ENCODE data around the gene CEP104.
A peak's percentile ranks its signal among the peaks of the same experiment; 100 is the strongest.

CEP104 gene

DNA sequence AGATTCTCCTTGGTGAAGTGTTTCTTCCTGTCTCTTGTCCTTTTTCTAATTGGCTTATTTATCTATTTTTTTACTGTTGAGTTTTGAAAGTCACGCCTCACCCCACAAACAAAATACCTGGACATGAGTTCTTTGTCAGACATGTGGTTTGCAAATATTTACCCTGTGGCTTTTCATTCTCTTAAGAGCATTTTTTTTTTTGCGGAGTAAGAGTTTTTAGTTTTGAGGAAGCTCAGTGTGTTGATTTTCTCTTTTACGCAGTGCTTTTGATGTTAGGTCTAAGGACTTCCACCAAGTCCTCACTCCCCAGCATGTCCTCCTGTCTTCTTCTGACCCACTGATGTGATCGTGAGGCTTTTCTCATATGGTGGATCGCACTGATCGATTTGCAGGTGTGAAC is 7.9 kb upstream of the CEP104 start:
- no peak overlapping the region for H3K4me3 Mint-ChIP-seq
- no peak for DNase-seq
- H3K36me3 Mint-ChIP-seq (ENCODE audit: low read depth), result peaks cover 58% of the 10 kb centered on the region
- no peaks in the 10 kb centered on the region for H3K9me3 Mint-ChIP-seq
- no peaks in the 10 kb centered on the region for H3K27me3 Mint-ChIP-seq
- H3K27ac Mint-ChIP-seq, result no peak overlapping the region
- peaks cover 5% of the 10 kb centered on the region for H3K4me1 Mint-ChIP-seq (ENCODE audit: low read depth)

DNA sequence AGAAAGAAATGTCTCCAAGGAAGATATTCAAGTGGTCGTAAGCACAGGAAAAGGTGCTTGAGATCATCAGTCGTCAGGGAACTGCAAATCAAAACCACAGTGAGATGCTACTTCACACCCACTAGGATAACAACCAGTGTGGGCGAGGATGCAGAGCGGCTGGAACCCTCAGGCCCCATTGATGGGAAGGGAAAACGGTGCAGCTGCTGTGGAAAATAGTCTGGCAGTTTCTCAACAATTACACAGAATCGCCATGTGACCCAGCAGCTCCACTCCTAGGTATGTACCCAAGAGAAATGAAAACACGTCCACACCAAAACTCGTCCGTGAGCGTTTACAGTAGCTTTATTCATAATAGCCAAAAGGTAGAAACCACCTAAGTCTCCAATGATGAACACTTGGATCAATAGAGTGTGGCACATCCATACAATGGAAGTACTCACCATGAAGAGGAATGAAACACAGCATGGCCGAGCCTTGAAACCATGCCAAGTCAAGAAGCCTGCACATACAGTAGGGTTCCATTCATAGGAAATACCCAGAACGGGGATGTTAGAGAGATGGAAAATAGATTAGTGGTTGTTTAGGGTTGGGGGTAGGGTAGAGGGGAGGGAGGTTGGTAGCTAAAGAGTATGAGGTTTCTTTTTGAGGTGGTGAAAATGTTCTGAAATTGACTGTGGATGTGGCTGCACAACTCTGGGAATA is 6.4 kb upstream of the CEP104 start:
- Mint-ChIP-seq H3K27me3 (no peaks in the 10 kb centered on the region), H3K4me1 (ENCODE audit: low read depth) (peaks cover 16% of the 10 kb centered on the region), H3K4me3 (no peak overlapping the region), H3K9me3 (no peaks in the 10 kb centered on the region), H3K36me3 (ENCODE audit: low read depth) (peaks cover 49% of the 10 kb centered on the region), H3K27ac (peak overlapping the region; percentile 30)
- no peak for DNase-seq

DNA sequence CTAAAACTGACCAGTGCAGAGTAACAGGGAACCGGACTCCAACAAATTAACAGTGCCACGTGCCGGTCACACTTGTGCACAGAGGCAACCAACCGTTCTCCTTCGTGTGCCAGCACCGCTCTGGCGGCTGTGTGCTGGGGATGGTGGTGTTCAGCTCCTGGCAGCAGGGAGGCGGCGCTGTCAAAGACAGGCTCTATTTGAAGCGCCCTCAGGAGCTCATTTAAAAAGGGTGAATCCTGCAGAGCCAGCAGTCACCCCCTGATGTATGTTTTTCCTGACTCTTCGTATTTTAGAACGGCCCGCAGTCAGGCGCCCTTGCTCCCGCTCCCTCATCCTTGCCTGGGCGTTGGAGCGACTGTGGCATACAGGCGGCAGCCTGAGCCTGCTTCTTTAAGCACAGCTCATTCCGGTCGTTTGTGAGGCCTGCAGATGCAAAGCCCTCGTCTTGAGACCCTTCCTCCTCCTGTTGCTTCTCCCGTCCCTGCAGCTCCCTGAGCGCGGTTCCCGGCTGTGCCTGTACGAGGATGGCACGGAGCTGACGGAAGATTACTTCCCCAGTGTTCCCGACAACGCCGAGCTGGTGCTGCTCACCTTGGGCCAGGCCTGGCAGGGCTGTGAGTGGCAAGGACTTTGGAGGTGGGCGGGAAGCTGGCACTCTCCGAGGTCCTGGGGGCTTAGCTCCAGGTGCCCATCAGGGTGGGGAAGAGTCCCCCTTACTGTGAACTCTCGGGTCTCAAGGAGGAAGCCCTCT is 1.4 kb upstream of the CEP104 start:
- no peak for DNase-seq

DNA sequence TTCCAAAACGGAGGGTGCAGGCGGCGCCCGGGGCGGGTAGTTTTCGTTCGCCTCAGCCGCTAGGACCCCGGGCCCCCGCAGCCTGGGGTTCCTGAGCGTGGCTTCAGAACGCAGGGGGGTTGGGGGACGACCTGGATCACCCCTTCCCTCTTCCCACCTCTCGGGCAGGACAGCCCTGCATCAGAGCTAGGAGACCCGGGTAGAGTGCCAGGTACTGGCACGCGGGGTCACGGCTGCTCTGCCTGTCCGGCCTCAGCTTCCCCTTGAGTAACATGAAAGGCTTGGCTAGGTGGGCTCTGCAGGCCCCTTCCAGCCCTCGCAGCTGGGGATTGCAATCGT is 749 bp upstream of the CEP104 start:
- Mint-ChIP-seq H3K27me3 (no peaks in the 10 kb centered on the region), H3K9me3 (no peaks in the 10 kb centered on the region), H3K4me3 (peak overlapping the region; percentile 93), H3K4me1 (ENCODE audit: low read depth) (peaks cover 37% of the 10 kb centered on the region), H3K36me3 (ENCODE audit: low read depth) (peaks cover 23% of the 10 kb centered on the region), H3K27ac (no peak overlapping the region)
- no peak for DNase-seq

More for the DNA sequence above, 1.4 kb upstream of the CEP104 start:
- peaks cover 26% of the 10 kb centered on the region for H3K36me3 Mint-ChIP-seq (ENCODE audit: low read depth)
- H3K27me3 Mint-ChIP-seq, result no peaks in the 10 kb centered on the region
- H3K27ac Mint-ChIP-seq, result peak overlapping the region; percentile 59
- peaks cover 40% of the 10 kb centered on the region for H3K4me1 Mint-ChIP-seq (ENCODE audit: low read depth)
- peak overlapping the region; percentile 93 for H3K4me3 Mint-ChIP-seq
- H3K9me3 Mint-ChIP-seq, result no peaks in the 10 kb centered on the region

DNA sequence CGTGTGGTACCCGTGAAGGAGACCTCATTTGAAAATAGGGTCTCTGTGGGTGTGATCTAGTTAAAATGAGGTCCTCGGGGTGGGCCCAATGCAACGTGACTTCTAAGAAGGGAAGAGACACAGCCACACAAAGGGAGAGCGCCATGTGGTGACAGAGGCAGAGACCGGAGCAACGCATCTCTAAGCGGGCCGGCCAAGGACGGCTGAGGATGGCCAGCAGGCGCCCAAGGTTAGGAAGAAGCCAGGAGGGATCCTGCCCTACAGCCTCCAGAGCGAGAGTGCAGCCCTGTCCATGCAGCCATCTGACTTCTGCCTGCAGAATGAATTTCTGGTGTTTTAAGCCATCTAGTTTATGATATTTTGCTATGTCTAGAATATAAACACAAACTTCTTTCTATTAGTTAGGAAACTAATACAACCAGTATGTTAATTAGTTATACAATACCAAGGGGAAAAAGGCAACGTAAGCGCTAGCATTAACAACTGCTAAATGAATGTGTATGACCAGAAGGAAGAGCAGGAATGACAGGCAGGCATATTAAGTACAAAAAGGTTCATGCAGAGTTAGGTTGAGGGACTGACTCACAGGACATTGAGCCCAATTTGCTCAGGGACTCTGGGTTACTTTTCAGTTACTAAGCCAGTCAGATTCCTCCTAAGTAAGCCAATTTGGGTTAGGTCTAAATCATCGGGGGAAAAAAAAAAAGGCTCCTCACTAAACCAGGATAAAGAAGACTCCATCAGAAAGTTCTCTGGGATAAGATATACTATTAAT is 4.1 kb downstream of the CEP104 start:
- H3K27ac Mint-ChIP-seq, result no peak overlapping the region
- DNase-seq, result no peak
- no peaks in the 10 kb centered on the region for H3K9me3 Mint-ChIP-seq
- H3K4me1 Mint-ChIP-seq (ENCODE audit: low read depth), result peaks cover 22% of the 10 kb centered on the region
- H3K4me3 Mint-ChIP-seq, result no peak overlapping the region
- no peaks in the 10 kb centered on the region for H3K27me3 Mint-ChIP-seq
- H3K36me3 Mint-ChIP-seq (ENCODE audit: low read depth), result peaks cover 46% of the 10 kb centered on the region

DNA sequence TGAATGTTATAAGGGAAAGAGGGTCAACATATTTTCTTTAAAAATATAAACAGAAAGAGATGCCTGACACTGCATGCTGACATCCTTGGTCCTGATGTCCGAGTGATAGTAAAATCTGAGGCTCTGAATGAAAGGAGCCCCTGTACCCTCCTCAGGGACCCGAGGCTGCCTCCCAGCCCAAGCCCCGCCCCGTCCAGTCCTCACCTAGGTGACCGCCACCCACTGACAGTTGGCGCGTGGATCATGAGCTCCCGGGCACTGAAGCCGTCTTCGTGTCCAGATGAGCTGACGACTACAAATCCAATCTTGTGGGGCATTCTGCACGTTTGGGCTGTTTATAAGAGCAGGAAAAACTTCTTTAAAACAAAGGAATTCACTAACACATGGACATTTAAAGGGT is 4.9 kb downstream of the CEP104 start:
- Mint-ChIP-seq H3K27me3 (no peaks in the 10 kb centered on the region), H3K9me3 (no peaks in the 10 kb centered on the region), H3K4me1 (ENCODE audit: low read depth) (peaks cover 20% of the 10 kb centered on the region), H3K27ac (no peak overlapping the region), H3K36me3 (ENCODE audit: low read depth) (peaks cover 51% of the 10 kb centered on the region), H3K4me3 (no peak overlapping the region)
- no peak for DNase-seq

DNA sequence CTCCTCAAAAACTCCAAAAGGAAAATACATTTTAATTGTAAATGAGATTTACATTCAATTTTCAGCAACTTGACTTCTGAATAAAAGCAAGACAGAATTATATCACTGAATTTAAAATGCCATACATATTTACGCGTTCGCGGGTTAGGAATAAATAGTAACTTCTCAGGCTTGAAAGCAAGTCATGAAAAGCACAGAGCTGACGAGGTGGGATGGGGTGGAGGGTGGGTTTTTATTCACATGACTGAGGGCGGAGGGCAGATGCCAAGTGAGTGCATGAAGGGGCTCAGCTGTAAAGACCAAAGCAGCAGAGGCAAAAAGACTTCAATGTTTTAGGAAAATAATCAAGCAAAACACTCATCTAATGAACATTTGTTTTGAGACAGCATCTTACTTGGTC is 5.7 kb downstream of the CEP104 start:
- Mint-ChIP-seq H3K27me3 (no peaks in the 10 kb centered on the region), H3K4me3 (no peak overlapping the region), H3K9me3 (no peaks in the 10 kb centered on the region), H3K36me3 (ENCODE audit: low read depth) (peaks cover 55% of the 10 kb centered on the region), H3K4me1 (ENCODE audit: low read depth) (peaks cover 18% of the 10 kb centered on the region), H3K27ac (no peak overlapping the region)
- DNase-seq, result no peak

DNA sequence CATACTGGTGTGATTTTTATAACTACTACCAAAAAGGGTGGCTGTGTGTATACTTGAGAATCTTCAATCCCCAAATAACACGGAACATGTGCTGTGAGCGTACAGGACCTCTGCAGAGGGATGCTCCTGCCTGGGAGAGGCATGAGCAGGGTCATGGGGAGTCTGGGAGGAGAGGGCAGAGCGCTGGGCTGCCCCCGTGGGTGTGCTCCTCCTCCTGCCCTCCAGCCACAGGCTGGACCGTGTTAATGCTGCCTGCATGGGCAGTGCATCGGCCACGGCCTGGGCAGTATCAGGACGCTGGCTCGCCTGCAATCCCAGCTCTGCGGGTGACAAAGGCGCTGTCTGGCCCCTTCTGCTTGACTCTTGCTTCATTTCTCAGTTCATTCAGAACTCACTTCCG is 6.2 kb downstream of the CEP104 start:
- Mint-ChIP-seq H3K9me3 (no peaks in the 10 kb centered on the region), H3K27me3 (no peaks in the 10 kb centered on the region), H3K27ac (no peak overlapping the region), H3K4me1 (ENCODE audit: low read depth) (peaks cover 14% of the 10 kb centered on the region), H3K4me3 (no peak overlapping the region), H3K36me3 (ENCODE audit: low read depth) (peaks cover 55% of the 10 kb centered on the region)
- DNase-seq, result no peak

DNA sequence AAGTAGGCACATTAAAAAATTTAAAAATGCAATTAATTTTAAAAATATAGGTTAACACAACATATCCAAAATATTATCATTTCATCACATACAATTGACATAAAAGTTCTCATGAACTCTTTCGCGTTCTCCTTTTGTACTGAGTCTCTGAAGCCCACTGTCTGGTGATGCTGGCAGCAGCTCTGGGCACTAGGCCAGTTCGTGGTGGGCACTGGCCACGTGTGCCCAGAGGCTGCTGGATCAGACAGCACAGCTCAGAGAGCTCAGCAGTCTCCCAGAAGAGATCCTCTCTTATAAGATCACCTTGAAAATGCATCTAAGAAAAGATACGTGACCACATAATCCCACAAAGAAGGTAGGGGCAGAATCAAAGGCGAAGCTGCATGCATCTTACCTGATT is 9.9 kb downstream of the CEP104 start:
- Mint-ChIP-seq H3K4me3 (no peak overlapping the region), H3K36me3 (ENCODE audit: low read depth) (peaks cover 78% of the 10 kb centered on the region), H3K27ac (no peak overlapping the region), H3K9me3 (no peaks in the 10 kb centered on the region), H3K27me3 (no peaks in the 10 kb centered on the region), H3K4me1 (ENCODE audit: low read depth) (no peaks in the 10 kb centered on the region)
- no peak for DNase-seq

DNA sequence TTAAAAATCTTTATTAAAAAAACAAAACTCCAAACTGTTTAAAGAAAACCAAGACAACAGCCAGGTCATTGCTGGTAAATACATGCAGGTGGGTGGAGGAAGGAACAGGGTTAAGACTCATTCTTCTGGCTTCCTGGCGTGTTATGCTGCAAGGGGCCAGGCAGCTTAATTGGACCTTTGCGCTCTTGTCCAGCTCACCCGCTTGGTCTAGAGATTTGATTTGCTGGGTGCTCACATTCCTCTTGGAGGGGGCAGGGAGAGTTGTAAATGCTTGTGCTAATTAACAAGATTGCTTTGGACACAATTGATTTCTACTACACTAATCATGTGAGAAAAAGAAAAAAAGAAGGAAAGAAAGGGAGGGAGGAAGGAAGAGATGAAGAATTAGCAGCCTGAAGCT is 10.5 kb downstream of the CEP104 start:
- DNase-seq, result no peak
- H3K36me3 Mint-ChIP-seq (ENCODE audit: low read depth), result peaks cover 78% of the 10 kb centered on the region
- H3K4me1 Mint-ChIP-seq (ENCODE audit: low read depth), result no peaks in the 10 kb centered on the region
- no peak overlapping the region for H3K4me3 Mint-ChIP-seq
- H3K27me3 Mint-ChIP-seq, result no peaks in the 10 kb centered on the region
- H3K9me3 Mint-ChIP-seq, result no peaks in the 10 kb centered on the region
- no peak overlapping the region for H3K27ac Mint-ChIP-seq

DNA sequence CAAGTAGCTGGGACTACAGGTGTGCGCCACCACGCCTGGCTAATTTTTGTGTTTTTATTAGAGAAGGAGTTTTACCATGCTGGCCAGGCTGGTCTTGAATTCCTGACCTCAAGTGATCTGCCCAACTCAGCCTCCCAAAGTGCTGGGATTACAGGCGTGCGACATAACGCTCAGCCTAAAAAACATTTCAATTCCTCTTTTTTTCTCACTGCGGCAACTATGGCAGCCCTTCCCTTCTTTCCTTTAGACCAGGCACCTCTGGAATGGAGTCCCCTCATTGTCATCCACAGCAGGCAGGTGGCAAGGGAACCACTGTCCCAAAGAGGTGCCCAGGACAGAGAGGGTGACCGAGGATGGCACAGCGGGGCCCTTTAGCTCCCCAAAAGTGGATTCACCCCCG is 14.1 kb downstream of the CEP104 start:
- Mint-ChIP-seq H3K4me3 (no peak overlapping the region), H3K9me3 (peaks cover 5% of the 10 kb centered on the region), H3K27ac (no peak overlapping the region), H3K4me1 (ENCODE audit: low read depth) (no peaks in the 10 kb centered on the region), H3K36me3 (ENCODE audit: low read depth) (peaks cover 80% of the 10 kb centered on the region), H3K27me3 (no peaks in the 10 kb centered on the region)
- no peak for DNase-seq

DNA sequence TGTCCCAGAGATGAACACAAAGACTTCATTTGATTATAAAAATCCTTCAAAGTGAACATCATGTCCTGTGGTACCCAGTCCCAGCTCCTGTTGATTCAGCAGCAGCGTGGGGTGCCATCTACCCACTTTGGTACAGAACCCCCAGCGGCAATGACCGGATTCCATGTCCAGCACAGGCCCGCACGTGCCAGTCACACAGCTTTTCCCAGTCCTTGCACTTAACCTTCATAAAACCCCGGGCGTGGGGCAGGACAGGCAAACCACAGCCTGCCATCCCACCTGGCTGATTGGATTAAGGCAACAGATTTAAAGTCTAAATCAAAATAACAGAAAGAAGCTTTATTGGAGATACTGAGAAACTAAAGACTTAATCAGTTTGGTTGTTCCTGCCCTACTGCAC is 15.5 kb downstream of the CEP104 start:
- no peak for DNase-seq
- H3K4me3 Mint-ChIP-seq, result no peak overlapping the region
- H3K36me3 Mint-ChIP-seq (ENCODE audit: low read depth), result peaks cover 81% of the 10 kb centered on the region
- no peaks in the 10 kb centered on the region for H3K27me3 Mint-ChIP-seq
- no peak overlapping the region for H3K27ac Mint-ChIP-seq
- H3K9me3 Mint-ChIP-seq, result peaks cover 10% of the 10 kb centered on the region
- no peaks in the 10 kb centered on the region for H3K4me1 Mint-ChIP-seq (ENCODE audit: low read depth)

DNA sequence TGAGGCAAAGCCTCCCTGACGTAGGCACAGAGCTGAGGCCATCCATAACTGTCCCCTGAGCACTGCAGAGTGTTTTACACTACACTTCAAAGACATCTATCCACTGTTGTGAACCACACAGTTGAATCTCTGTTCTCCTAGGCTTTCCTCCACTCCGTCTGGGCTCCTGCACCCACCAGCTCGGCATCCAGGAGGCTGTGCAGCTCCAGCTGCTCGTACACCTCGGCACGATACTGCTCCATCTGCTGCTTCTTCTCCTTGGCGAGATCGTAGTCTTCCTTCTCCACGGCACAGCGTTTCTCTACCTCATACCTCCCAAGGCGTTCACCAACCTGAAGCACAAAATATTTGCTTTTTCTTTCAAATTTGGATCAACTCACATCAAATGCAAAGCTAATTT is 18.2 kb downstream of the CEP104 start:
- Mint-ChIP-seq H3K27ac (no peak overlapping the region), H3K4me3 (no peak overlapping the region), H3K27me3 (no peaks in the 10 kb centered on the region), H3K36me3 (ENCODE audit: low read depth) (peaks cover 88% of the 10 kb centered on the region), H3K9me3 (peaks cover 10% of the 10 kb centered on the region), H3K4me1 (ENCODE audit: low read depth) (no peaks in the 10 kb centered on the region)
- no peak for DNase-seq

DNA sequence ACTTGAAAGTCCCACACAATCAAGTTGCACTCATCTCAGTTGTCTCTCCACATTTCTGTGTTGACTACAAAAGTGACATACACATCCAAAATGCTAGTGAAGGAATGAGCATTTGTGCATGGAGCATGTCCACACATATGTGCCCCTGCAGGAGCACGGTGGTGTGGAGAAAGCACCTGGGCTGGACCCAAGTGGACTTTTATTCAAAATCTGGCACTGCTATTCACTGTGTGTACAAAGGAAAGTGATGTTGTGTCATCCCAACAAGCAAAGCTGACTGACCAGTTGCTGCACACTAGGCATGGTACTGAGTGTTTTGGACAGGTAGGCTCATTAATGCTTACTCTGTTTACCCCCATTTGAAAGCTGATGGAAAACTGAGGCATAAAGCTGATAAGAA is 19.3 kb downstream of the CEP104 start:
- H3K9me3 Mint-ChIP-seq, result peaks cover 10% of the 10 kb centered on the region
- peaks cover 87% of the 10 kb centered on the region for H3K36me3 Mint-ChIP-seq (ENCODE audit: low read depth)
- H3K4me3 Mint-ChIP-seq, result no peak overlapping the region
- no peaks in the 10 kb centered on the region for H3K4me1 Mint-ChIP-seq (ENCODE audit: low read depth)
- no peak overlapping the region for H3K27ac Mint-ChIP-seq
- no peaks in the 10 kb centered on the region for H3K27me3 Mint-ChIP-seq
- DNase-seq, result no peak

DNA sequence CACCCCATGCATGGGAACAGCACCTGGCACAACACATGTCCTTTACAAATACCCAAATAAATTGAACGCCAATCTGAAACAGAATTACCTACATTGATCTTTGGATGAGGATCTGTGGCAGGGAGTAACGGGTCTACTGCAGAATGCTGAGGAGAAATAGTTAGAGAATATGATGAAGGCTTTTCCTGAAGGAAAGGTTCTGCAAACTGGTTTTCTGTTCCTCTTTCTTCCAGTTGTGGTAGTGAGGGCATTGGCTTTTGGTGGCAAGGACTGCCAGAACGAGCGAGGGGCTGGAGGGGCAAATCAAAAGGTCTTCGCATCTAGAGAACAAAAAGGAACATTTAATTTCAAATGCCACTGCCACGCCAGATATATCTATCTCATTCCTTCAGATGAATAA is 19.8 kb downstream of the CEP104 start:
- Mint-ChIP-seq H3K4me3 (no peak overlapping the region), H3K27me3 (no peaks in the 10 kb centered on the region), H3K36me3 (ENCODE audit: low read depth) (peaks cover 85% of the 10 kb centered on the region), H3K27ac (no peak overlapping the region), H3K9me3 (peaks cover 10% of the 10 kb centered on the region), H3K4me1 (ENCODE audit: low read depth) (no peaks in the 10 kb centered on the region)
- no peak for DNase-seq

Data from activated T-cell treated with anti-CD3 and anti-CD28 coated beads, Interleukin-2, amount 50 U/mL, for 24 hours (primary cell).